GM12801 (cell line): Measurements from ENCODE around the gene PER2.

ENCODE experiments used
- CTCF ChIP-seq: IDR thresholded peaks from one replicate; pipeline ENCODE4 v1.5.1; 2011; ENCODE audit warnings: control low read depth; ENCODE audit not compliant: insufficient read length; ENCODE audit errors: extremely low read depth

Gene PER2

GRCh38 chr2:238327751-238328150 is 39.3 kb upstream of the PER2 start:
- TF ChIP-seq CTCF, result no peak

GRCh38 chr2:238326801-238327365 is 38.5 kb upstream of the PER2 start:
- no peak for TF ChIP-seq CTCF

GRCh38 chr2:238325694-238326093 is 37.3 kb upstream of the PER2 start:
- no peak for TF ChIP-seq CTCF

- TF ChIP-seq CTCF, result no peak
Measured at GRCh38 chr2:238322001-238322411, 33.6 kb upstream of the PER2 start.

- TF ChIP-seq CTCF, result no peak
Measured at GRCh38 chr2:238321467-238321866, 33.1 kb upstream of the PER2 start.

- TF ChIP-seq CTCF, result no peak
Measured at GRCh38 chr2:238320648-238321281, 32.4 kb upstream of the PER2 start.

- no peak for TF ChIP-seq CTCF
Measured at GRCh38 chr2:238320246-238320647, 31.8 kb upstream of the PER2 start, which contains the start of gene TRAF3IP1. TRAF3IP1 (plus strand) TSS chr2:238320518; CDS start chr2:238320663, 145 bp downstream.
